ENCODE results near the gene PEPD. TPM values are rescaled to one million over a fixed set of nuclear protein-coding genes. Genes with fewer than 3 reads are reported as not detected.
A peak's percentile ranks its signal among the peaks of the same experiment; 100 is the strongest.

PEPD gene
- total and polyA plus RNA-seq, 4 donors, result 37.3 to 211 (median 117) TPM

DNA sequence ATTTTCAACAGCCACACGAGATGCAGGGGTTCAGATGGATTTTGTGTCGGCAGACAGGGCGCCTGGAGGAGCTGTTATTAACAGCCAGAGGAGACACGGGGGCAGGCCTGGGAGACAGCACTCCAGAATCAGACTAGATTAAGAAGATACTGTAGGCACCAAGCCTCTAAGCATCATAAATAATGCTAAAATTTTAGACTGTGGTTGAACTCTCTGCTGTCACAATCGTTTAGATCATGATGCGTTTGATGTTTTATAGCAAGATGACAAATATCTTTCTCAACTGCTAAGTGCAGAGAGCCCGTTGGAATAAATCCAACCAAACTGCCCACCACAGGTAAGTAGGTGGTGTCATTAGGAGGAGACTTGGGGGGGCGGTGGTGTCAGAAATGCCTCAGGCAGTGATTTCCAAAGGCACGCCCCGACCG lies 84.2 kb downstream of the PEPD start:
- TF ChIP-seq, protein P1, sequence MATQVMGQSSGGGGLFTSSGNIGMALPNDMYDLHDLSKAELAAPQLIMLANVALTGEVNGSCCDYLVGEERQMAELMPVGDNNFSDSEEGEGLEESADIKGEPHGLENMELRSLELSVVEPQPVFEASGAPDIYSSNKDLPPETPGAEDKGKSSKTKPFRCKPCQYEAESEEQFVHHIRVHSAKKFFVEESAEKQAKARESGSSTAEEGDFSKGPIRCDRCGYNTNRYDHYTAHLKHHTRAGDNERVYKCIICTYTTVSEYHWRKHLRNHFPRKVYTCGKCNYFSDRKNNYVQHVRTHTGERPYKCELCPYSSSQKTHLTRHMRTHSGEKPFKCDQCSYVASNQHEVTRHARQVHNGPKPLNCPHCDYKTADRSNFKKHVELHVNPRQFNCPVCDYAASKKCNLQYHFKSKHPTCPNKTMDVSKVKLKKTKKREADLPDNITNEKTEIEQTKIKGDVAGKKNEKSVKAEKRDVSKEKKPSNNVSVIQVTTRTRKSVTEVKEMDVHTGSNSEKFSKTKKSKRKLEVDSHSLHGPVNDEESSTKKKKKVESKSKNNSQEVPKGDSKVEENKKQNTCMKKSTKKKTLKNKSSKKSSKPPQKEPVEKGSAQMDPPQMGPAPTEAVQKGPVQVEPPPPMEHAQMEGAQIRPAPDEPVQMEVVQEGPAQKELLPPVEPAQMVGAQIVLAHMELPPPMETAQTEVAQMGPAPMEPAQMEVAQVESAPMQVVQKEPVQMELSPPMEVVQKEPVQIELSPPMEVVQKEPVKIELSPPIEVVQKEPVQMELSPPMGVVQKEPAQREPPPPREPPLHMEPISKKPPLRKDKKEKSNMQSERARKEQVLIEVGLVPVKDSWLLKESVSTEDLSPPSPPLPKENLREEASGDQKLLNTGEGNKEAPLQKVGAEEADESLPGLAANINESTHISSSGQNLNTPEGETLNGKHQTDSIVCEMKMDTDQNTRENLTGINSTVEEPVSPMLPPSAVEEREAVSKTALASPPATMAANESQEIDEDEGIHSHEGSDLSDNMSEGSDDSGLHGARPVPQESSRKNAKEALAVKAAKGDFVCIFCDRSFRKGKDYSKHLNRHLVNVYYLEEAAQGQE (IDR thresholded peaks at IDR 0.05), result no peak
- TF ChIP-seq HNF4G (IDR thresholded peaks at IDR 0.05) (no peak), SP1 (IDR thresholded peaks at IDR 0.05) (no peak)
- 48% methylated on average over 11 of the region's 11 CpGs for WGBS
- Histone ChIP-seq H3K4me1 (ENCODE audit: control insufficient read depth in 4 of 4, insufficient read depth in 4 of 4, low read length in 3 of 4) (peaks cover 3 to 40% (median 23%) of the 10 kb centered on the region in 4 donors), H3K9me3 (ENCODE audit: control insufficient read depth in 4 of 4, low read length in 3 of 4) (no peaks in the 10 kb centered on the region), H3K36me3 (ENCODE audit: control insufficient read depth in 4 of 4, insufficient read depth in 3 of 4, low read depth in 1 of 4, low read length in 3 of 4) (peaks cover 0 to 6% (median 0%) of the 10 kb centered on the region in 4 donors), H3K4me3 (ENCODE audit: low read depth in 1 of 3, low read length in 3 of 3) (no peak overlapping the region), H3K27ac (ENCODE audit: low read depth in 1 of 2, low read length in 2 of 2) (peak overlapping the region; percentile 73 to 84), H3K9ac (ENCODE audit: low read depth in 1 of 2, low read length in 2 of 2) (peak overlapping the region in 1 of 2 donors; percentile 50), H3K27me3 (ENCODE audit: control insufficient read depth in 4 of 4, insufficient read depth in 4 of 4, low read length in 3 of 4) (no peaks in the 10 kb centered on the region)
- no peak for DNase-seq (ENCODE audit: low spot score)

DNA sequence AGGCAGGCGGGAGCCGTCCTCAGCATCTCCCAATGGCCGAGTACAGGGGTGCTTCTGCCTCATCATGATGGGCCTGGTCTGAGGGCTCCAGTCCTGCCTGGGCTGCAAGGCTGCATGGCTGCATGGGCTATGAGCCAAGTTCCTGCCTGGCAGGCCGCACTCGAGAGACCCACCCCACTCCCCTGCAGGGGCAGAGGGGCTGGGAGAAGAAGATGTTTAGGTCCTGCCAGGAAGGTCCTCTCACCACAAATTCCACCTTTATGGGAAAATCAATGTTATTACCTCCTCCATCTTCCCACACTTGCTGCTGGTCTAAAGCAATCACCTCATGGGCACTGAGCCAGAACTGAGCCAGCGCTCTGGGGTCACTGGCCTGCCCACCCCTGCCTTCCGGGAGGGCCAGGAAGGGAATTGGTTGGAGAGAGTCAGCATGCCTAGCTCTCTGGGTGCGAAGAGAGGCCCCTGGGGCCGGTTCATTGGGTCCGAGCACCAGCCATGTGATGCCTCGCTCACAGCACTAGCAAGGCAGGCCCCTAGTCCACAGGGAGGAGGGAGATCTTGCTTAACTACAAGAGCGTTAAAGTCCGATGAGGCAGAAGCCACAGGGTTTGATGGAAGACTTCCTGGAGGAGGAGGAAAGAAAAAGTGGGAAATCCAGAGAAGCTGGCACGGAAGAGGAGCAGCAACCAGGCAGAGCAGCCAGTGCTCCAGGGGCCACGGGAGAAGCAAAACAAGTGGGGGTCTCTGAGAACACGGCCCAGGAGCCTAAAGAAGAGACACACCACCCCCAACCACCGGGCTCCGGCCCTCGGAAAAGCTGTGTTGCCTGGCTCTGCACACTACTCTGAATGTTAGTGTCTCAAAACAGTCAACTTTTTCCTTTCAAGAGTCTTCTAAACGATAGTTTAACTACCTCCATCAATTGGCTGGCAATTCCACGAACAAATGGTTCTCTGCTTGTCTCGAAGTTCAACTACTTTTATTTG lies 84.9 kb downstream of the PEPD start:
- DNase-seq (ENCODE audit: low spot score), result no peak
- Histone ChIP-seq H3K9me3 (ENCODE audit: control insufficient read depth in 4 of 4, low read length in 3 of 4) (no peaks in the 10 kb centered on the region), H3K9ac (ENCODE audit: low read depth in 1 of 2, low read length in 2 of 2) (peak overlapping the region in 1 of 2 donors; percentile 50), H3K27me3 (ENCODE audit: control insufficient read depth in 4 of 4, insufficient read depth in 4 of 4, low read length in 3 of 4) (no peaks in the 10 kb centered on the region), H3K4me3 (ENCODE audit: low read depth in 1 of 3, low read length in 3 of 3) (no peak overlapping the region), H3K36me3 (ENCODE audit: control insufficient read depth in 4 of 4, insufficient read depth in 3 of 4, low read depth in 1 of 4, low read length in 3 of 4) (peaks cover 0 to 6% (median 0%) of the 10 kb centered on the region in 4 donors), H3K4me1 (ENCODE audit: control insufficient read depth in 4 of 4, insufficient read depth in 4 of 4, low read length in 3 of 4) (peaks cover 3 to 36% (median 21%) of the 10 kb centered on the region in 4 donors), H3K27ac (ENCODE audit: low read depth in 1 of 2, low read length in 2 of 2) (no peak overlapping the region)
- TF ChIP-seq, protein P2, sequence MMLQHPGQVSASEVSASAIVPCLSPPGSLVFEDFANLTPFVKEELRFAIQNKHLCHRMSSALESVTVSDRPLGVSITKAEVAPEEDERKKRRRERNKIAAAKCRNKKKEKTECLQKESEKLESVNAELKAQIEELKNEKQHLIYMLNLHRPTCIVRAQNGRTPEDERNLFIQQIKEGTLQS (IDR thresholded peaks at IDR 0.05), result no peak
- TF ChIP-seq, protein P3, sequence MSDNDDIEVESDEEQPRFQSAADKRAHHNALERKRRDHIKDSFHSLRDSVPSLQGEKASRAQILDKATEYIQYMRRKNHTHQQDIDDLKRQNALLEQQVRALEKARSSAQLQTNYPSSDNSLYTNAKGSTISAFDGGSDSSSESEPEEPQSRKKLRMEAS (IDR thresholded peaks at IDR 0.05), result no peak
- no peak for TF ChIP-seq YY1 (IDR thresholded peaks at IDR 0.05)
- no peak for TF ChIP-seq TAF1 (conservative IDR thresholded peaks at IDR 0.05)
- no peak for TF ChIP-seq HNF4G (IDR thresholded peaks at IDR 0.05)
- no peak for TF ChIP-seq EGR1 (IDR thresholded peaks at IDR 0.05; ENCODE audit: low read depth in 2 of 2)
- TF ChIP-seq, protein P4, sequence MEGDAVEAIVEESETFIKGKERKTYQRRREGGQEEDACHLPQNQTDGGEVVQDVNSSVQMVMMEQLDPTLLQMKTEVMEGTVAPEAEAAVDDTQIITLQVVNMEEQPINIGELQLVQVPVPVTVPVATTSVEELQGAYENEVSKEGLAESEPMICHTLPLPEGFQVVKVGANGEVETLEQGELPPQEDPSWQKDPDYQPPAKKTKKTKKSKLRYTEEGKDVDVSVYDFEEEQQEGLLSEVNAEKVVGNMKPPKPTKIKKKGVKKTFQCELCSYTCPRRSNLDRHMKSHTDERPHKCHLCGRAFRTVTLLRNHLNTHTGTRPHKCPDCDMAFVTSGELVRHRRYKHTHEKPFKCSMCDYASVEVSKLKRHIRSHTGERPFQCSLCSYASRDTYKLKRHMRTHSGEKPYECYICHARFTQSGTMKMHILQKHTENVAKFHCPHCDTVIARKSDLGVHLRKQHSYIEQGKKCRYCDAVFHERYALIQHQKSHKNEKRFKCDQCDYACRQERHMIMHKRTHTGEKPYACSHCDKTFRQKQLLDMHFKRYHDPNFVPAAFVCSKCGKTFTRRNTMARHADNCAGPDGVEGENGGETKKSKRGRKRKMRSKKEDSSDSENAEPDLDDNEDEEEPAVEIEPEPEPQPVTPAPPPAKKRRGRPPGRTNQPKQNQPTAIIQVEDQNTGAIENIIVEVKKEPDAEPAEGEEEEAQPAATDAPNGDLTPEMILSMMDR (IDR thresholded peaks at IDR 0.05; ENCODE audit: low read depth, low read length, missing input control), result no peak
- TF ChIP-seq NR2F2 (IDR thresholded peaks at IDR 0.05), result no peak
- WGBS, result 82% methylated on average over 22 of the region's 22 CpGs

All from liver (tissue), 9 donors.